ENCODE data around the gene DPCD.

Gene DPCD

DNA sequence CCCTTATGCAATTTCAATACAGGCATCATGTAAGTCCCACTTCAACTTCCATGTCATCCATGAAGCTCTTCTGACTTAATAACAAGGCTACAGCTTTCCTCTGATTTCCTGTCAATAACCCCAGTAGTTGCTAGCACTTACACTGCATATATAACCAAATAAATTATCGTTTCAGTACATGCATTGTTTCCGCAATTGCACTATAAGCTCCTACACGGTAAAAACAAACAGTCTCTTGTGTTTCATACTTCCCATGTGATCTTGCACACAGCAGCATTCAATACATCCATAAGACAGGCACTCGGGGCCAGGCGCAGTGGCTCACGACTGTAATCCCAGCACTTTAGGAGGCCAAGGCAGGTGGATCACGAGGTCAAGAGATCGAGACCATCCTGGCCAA lies 65.4 kb downstream of the DPCD start:
- no peak for DNase-seq (ENCODE audit: low read depth in 2 of 3, low spot score in 1 of 3)

DNA sequence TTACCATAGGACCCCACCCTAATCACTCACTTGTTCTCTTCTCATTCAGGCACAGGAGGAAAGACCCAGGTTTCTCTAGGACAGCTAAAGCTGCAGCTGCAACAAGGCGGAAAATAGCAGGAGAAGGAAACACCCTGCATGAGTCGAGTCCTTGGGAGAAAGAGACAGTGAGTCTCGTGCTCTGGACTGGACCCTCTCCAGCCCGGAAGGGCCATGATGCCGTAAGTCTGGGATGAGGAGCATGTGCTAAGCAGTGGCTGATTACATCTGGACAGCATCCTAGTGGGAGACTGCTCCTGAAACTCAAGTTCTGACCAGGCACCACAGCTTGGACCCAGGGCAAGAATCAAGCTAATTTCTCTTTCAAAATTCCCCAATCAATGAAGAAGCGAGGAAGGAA lies 67.4 kb downstream of the DPCD start:
- no peak for DNase-seq (ENCODE audit: low read depth in 2 of 3, low spot score in 1 of 3)

DNA sequence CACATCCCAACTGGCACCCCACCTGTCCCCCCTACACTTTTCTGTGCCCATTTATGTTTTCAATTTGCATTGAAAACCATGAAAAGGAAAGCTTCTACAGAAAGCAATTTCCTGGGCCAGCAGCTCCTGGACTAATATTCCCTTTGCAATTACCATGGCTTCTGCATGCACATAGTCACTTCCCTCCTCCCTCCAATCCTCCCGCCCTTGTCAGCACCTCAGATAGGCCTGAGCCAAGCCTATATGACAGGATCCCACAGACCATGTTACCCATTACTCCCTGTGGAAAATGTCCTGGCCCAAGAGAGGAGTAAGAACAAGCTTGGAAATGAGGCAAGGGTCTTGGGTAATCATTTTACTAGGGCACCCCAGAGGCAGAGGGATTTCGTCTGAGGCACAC lies 68.8 kb downstream of the DPCD start:
- DNase-seq (ENCODE audit: low read depth in 2 of 3, low spot score in 1 of 3) = no peak

DNA sequence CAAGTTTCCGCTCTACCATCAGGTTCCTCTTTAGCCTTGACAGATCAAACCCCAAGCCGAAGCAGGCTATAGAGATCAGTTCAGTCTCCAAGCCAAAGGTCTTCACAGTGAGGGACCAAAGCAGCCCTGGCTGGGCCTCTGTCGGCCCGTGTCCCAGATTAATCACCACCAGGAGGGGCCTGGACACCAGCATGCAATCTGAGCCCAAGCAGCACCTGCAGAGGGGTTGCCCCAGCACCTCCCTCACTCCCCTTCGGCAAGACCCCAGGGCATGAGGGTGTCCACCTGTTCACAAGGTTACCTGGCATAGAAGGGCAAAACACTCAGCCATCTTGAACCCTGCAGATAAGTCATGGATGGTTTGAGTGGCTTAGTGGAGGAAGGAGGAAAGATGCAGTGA lies 70.9 kb downstream of the DPCD start:
- no peak for DNase-seq (ENCODE audit: low read depth in 2 of 3, low spot score in 1 of 3)
